GM06990 (cell line): ENCODE measurements around the gene MFSD6L.

Experiments
- DNase-seq: peaks from one replicate; pipeline ENCODE4 v3.0.0-alpha.2; 2011; ENCODE audit not compliant: insufficient read length; ENCODE audit errors: extremely low read depth
- H3K27me3 ChIP-seq: replicated peaks from 2 replicates; pipeline ENCODE4 v1.6.0; 2011; ENCODE audit warnings: low read length; ENCODE audit not compliant: control insufficient read depth, insufficient read depth
- H3K36me3 ChIP-seq: 2 replicates; pipeline ENCODE4 v1.5.1; 2011; ENCODE audit warnings: low read length; ENCODE audit not compliant: control insufficient read depth, insufficient read depth
- H3K4me3 ChIP-seq: replicated peaks from 2 replicates; pipeline ENCODE4 v1.5.1; 2011; ENCODE audit warnings: low read depth, mild to moderate bottlenecking, control low read depth, low read length
- CTCF ChIP-seq: IDR thresholded peaks from 2 replicates; pipeline ENCODE4 v1.5.1; 2011; ENCODE audit warnings: low read length, control low read depth, mild to moderate bottlenecking, inconsistent platforms; ENCODE audit not compliant: insufficient read depth, poor library complexity, severe bottlenecking

MFSD6L gene

GRCh38 chr17:8793649-8794048, 5.5 kb downstream of the MFSD6L start:
- no peak for TF ChIP-seq CTCF
- no peak overlapping the region for H3K4me3 ChIP-seq
- H3K27me3 ChIP-seq, result no peaks in the 10 kb centered on the region
- DNase-seq, result no peak
- peaks cover 14% of the 10 kb centered on the region for H3K36me3 ChIP-seq

- Histone ChIP-seq H3K36me3 (peaks cover 6% of the 10 kb centered on the region), H3K4me3 (no peak overlapping the region), H3K27me3 (no peaks in the 10 kb centered on the region)
- TF ChIP-seq CTCF, result no peak
- DNase-seq, result no peak
Measured at GRCh38 chr17:8792646-8793045, 6.5 kb downstream of the MFSD6L start.

- Histone ChIP-seq H3K4me3 (no peak overlapping the region), H3K27me3 (no peaks in the 10 kb centered on the region), H3K36me3 (no peaks in the 10 kb centered on the region)
- DNase-seq, result no peak
- no peak for TF ChIP-seq CTCF
Measured at GRCh38 chr17:8791910-8792270, 7.3 kb downstream of the MFSD6L start.

- Histone ChIP-seq H3K27me3 (no peaks in the 10 kb centered on the region), H3K4me3 (no peak overlapping the region), H3K36me3 (no peaks in the 10 kb centered on the region)
- DNase-seq, result no peak
- TF ChIP-seq CTCF, result no peak
Measured at GRCh38 chr17:8791248-8791909, 7.8 kb downstream of the MFSD6L start.

GRCh38 chr17:8789743-8790142, 9.4 kb downstream of the MFSD6L start:
- no peak for DNase-seq
- no peaks in the 10 kb centered on the region for H3K36me3 ChIP-seq
- no peak overlapping the region for H3K4me3 ChIP-seq
- no peak for TF ChIP-seq CTCF
- no peaks in the 10 kb centered on the region for H3K27me3 ChIP-seq

GRCh38 chr17:8788998-8789397, 10.2 kb downstream of the MFSD6L start:
- Histone ChIP-seq H3K36me3 (no peaks in the 10 kb centered on the region), H3K4me3 (no peak overlapping the region), H3K27me3 (no peaks in the 10 kb centered on the region)
- TF ChIP-seq CTCF, result no peak
- no peak for DNase-seq
